Stimulated activated effector memory CD8-positive, alpha-beta T cell treated with anti-CD3 and anti-CD28 coated beads, Interleukin-12 subunit alpha, Interleukin-12 subunit beta, amount 100 ng/mL, for 72 hours (primary cell): ENCODE results near the gene LMCD1.

Experiments used
- ATAC-seq: fragments of 150-1000 bp; cut with Tn5 transposase; 2 replicates; pipeline ENCODE4 v1.10.0; 2021
- DNase-seq, 2 donors: peaks; one replicate each; pipeline ENCODE4 v3.0.0; 2021 to 2022; ENCODE audit warnings: low spot score in 2 of 2
- H3K27ac Mint-ChIP-seq: one replicate; pipeline ENCODE4 v1.8.0; 2022; ENCODE audit warnings: mild to moderate bottlenecking, mixed read lengths
- H3K36me3 Mint-ChIP-seq: one replicate; pipeline ENCODE4 v1.8.0; 2022; ENCODE audit warnings: mild to moderate bottlenecking, mixed read lengths
- H3K4me1 Mint-ChIP-seq: one replicate; pipeline ENCODE4 v1.8.0; 2022; ENCODE audit warnings: mixed read lengths
- H3K4me3 Mint-ChIP-seq: one replicate; pipeline ENCODE4 v1.8.0; 2022; ENCODE audit warnings: mild to moderate bottlenecking, mixed read lengths
- H3K9me3 Mint-ChIP-seq: one replicate; pipeline ENCODE4 v1.8.0; 2022; ENCODE audit warnings: mixed read lengths

LMCD1 gene, protein sequence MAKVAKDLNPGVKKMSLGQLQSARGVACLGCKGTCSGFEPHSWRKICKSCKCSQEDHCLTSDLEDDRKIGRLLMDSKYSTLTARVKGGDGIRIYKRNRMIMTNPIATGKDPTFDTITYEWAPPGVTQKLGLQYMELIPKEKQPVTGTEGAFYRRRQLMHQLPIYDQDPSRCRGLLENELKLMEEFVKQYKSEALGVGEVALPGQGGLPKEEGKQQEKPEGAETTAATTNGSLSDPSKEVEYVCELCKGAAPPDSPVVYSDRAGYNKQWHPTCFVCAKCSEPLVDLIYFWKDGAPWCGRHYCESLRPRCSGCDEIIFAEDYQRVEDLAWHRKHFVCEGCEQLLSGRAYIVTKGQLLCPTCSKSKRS

DNA sequence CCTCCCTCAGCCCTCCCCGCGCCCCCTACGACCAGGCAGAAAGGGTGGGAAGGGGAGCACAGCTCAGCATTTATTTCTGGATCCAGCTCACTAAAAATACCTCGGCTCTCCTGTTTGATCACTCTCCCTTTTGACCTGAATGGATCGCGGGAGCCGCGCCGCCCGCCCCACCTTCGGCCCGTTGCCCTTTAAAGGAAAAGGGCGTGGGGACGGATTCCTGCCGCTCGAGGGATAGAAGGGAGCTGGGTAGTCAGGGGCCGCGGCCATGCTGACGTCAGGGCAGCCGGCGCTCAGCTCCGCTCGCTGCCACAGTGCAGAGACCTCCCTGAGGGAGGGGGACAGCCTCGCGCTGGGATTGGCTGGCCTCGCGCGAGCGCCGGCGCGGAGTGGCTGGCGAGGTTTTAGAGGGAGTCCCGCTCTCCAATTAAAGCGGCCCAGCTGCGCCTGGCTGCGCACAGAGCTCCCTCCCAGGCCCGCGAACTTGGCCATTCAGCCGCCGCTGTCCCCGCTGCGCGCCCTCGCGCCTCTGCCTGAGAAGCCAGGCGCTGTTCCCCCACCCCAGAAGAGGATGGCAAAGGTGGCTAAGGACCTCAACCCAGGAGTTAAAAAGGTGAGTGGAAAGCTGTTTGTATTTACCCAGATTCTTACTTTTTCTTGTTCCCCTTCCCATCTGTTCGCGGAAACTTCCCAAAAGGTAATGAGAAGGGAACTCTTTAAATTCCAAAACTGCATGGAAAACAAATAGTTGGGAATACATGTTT lies at the start of gene LMCD1:
Gene LMCD1, plus strand, starts transcription at position 453 of the 761 bp plus-strand sequence. Its CDS starts 116 bp downstream, at position 569.
- DNase-seq (peak; percentile 55 to 81), ATAC-seq (peak; percentile 98)
- Mint-ChIP-seq H3K4me1 (peaks cover 10% of the 10 kb centered on the region), H3K9me3 (no peaks in the 10 kb centered on the region), H3K27ac (peak within 1 kb of the TSS; percentile 63), H3K36me3 (no peaks in the 10 kb centered on the region), H3K4me3 (peak within 1 kb of the TSS; percentile 77)

DNA sequence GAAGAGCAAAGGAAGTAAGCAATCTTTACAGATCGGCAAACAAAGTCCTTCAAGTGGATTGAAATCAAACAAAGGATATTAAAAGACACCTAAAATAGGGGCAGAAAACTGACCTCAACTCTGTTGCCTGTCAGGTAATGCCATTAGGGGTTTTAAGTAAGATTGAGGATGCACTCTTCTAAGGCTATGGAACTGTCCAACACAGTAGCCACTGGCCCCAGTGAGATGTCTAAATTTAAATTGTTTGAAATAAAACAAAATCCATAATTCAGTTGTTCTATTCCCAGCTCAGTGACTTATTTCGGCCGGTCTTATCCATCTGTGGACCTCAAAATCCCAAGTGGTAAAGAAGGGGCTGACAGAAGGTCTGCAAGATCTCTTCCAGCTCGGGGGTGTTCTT lies 49.5 kb upstream of the LMCD1 start:
- no peak for ATAC-seq
- no peak overlapping the region for H3K4me3 Mint-ChIP-seq
- H3K27ac Mint-ChIP-seq = no peak overlapping the region
- H3K9me3 Mint-ChIP-seq = no peaks in the 10 kb centered on the region
- no peaks in the 10 kb centered on the region for H3K4me1 Mint-ChIP-seq
- no peaks in the 10 kb centered on the region for H3K36me3 Mint-ChIP-seq
- DNase-seq = no peak

DNA sequence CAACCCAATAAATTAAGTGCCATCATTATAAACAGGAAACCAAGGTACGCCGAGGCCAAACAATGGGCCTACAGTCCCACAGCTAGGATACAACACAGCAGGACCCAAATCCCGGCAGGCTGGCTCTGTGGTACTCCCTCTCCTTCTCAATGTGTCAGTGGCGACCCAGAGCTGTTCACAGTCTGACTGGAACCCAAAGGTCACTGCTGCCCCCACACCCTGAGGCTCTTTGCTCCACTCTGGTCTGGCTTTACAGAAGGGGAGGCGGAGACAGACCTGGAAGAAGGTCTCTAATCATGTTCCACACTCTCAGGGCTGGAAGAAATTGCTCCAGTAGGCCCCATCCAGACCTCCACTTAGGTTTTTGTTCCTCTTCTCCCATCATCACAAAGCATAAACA lies 48.5 kb upstream of the LMCD1 start:
- ATAC-seq (peak; percentile 8), DNase-seq (no peak)
- no peaks in the 10 kb centered on the region for H3K4me1 Mint-ChIP-seq
- H3K4me3 Mint-ChIP-seq = no peak overlapping the region
- no peak overlapping the region for H3K27ac Mint-ChIP-seq
- H3K36me3 Mint-ChIP-seq = no peaks in the 10 kb centered on the region
- H3K9me3 Mint-ChIP-seq = no peaks in the 10 kb centered on the region

DNA sequence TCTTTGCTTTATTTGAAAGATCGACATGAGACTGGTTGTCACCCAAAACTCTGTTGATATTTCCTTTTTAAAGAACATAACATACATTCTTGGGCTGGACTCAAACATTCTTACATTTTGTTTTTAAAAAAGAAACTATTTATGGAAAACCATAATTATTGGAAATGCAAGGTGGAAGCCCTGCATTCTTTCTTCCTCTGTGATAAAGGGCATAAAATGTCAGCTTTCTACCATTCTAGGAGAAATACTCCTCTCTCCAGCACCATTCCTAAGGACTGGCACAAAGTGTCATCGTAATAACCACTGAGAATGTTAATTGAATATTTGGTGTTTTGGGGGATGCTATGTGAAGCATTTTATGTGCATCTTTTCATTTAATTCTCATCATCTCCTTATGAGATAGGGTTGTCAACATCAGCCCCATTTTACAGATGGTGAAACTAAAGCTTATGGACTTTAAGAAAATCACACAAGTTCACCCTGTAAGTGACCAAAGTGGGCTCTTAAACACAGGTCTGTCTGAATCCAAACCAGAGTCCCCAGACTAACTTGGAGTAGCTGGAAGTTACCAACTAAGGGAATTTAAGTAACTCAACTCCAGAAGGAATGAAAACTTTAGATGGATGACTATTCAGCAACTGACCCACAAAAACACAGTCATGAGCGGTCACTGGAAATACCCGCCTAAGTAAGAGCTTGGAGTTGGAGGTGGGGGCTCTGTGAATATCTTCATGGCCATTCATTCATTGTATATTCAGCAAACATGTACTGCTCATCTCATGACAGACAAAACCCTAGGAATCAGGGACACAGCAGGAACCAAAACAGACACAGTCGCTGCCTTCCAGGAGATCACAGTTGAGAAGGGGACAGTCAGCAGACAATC lies 45.9 kb upstream of the LMCD1 start:
- ATAC-seq = no peak

DNA sequence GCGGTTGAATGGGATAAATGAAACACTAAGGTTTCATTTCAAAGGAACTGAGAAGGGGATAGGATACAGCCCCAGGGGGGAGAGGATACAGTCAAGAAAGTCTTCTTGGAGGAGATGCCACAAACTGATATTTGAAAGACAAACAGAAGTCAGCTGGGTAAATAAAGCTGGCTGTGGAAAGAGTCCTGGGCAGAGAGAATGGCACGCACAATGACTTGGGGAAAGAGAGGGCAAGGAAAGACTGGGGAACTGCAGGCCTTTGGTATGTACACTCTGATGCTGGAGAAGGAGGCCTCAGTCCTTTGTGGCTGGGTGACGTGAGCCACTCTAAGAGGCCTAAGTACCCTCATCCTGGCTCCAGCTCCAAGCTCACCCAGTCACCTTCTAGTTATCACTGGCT lies 45.2 kb upstream of the LMCD1 start:
- DNase-seq (no peak), ATAC-seq (no peak)
- no peaks in the 10 kb centered on the region for H3K9me3 Mint-ChIP-seq
- no peak overlapping the region for H3K27ac Mint-ChIP-seq
- no peaks in the 10 kb centered on the region for H3K4me1 Mint-ChIP-seq
- H3K4me3 Mint-ChIP-seq = no peak overlapping the region
- H3K36me3 Mint-ChIP-seq = no peaks in the 10 kb centered on the region

More for the DNA sequence above, 45.9 kb upstream of the LMCD1 start:
- DNase-seq = no peak
- Mint-ChIP-seq H3K27ac (no peak overlapping the region), H3K4me3 (no peak overlapping the region), H3K36me3 (no peaks in the 10 kb centered on the region), H3K9me3 (no peaks in the 10 kb centered on the region), H3K4me1 (no peaks in the 10 kb centered on the region)

DNA sequence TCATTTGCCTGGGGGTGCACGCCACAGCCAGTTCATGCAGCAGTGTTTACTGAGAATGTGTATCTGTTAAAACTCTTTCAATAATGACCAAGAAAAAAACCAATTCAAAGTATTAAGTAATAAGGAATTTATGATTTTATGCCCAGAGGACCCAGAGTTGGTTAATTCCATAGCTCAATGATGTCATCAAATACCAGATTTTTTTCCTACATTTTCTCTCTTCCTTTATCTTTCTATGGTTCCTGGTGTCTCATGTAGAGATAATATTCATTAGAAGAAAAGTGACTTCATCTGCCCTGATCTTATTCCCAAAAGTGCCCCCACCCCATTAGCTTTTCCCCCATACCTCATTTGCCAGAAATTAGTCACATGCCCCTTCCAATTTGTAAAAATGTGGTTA lies 44.6 kb upstream of the LMCD1 start:
- H3K36me3 Mint-ChIP-seq = no peaks in the 10 kb centered on the region

DNA sequence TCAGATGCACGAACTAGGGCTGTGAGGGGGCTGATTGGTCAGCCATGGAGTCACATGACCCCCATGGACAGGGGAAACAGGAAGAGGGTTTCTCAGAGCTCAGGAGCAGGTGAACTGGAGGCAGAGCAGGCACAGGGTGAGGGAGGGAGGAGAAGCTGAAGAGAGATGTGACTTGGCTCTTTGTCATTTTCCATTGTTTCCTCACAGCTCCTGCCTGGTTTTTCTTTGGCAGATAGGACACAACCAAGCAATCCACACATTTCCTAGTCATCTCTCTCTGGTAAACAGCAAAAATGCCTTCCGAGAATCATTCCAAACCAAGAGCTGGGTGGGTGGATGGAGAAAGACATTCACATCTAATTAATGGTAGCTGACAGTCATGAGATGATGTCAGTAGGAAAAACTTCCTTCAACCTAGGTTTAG lies 43.4 kb upstream of the LMCD1 start:
- H3K4me1 Mint-ChIP-seq = no peaks in the 10 kb centered on the region
- H3K36me3 Mint-ChIP-seq = no peaks in the 10 kb centered on the region
- no peak for DNase-seq
- ATAC-seq = no peak
- H3K9me3 Mint-ChIP-seq = no peaks in the 10 kb centered on the region
- no peak overlapping the region for H3K27ac Mint-ChIP-seq
- H3K4me3 Mint-ChIP-seq = no peak overlapping the region

More for the DNA sequence above, 44.6 kb upstream of the LMCD1 start:
- ATAC-seq (no peak), DNase-seq (no peak)
- no peaks in the 10 kb centered on the region for H3K4me1 Mint-ChIP-seq
- no peak overlapping the region for H3K4me3 Mint-ChIP-seq
- H3K9me3 Mint-ChIP-seq = no peaks in the 10 kb centered on the region
- H3K27ac Mint-ChIP-seq = no peak overlapping the region

DNA sequence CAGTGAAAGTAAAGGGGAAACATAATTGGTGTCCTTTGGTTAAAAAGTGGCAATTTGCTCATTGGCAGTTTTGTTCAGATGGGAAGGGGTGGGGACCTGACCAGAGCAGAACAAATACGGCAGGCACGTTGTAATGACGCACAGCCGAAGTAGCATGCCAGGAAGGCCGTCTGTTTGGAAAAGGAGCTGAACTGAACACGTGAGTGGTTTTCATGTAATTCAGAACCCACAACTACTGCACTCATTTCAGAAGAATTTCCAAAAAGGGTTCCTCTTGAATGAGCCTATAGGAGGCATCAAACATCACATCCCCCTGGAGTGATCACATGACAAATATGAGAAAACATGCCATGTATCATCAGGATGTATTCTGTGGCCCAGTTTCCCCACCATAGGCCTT lies 42.9 kb upstream of the LMCD1 start:
- Mint-ChIP-seq H3K4me1 (no peaks in the 10 kb centered on the region), H3K27ac (no peak overlapping the region), H3K36me3 (no peaks in the 10 kb centered on the region), H3K4me3 (no peak overlapping the region), H3K9me3 (no peaks in the 10 kb centered on the region)
- ATAC-seq = no peak
- DNase-seq = no peak

DNA sequence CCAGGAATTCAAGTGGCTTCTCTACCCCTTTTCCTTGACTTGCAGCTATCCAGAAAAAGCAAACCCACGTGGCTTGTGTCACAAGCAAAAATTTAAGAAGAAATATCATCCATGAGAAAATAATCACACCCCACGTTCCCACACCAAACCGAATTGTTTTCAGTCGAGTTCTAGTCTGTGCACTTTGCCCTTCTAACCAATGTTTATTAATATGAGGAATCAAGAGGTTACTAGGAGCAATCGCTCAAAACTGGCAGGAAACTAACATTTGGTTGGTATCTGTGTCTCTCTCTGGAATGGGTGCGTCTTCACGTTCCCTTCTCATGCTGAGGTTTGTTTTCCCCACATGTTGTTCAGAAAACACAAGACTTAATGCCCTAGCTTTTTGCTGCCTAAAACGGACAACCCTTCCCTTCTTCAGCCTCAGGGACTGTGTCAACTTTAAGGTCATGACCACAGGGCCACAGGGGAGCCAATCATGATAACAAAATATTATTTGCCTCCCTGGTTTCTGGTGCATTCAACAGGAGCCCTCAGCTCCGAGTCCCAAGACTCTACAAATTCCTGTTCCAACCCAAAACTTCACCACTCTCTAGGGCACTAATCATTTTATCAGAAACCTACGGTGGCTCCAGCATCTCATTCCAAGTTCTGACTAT lies 41.4 kb upstream of the LMCD1 start:
- no peak overlapping the region for H3K4me3 Mint-ChIP-seq
- ATAC-seq = no peak
- DNase-seq = no peak
- H3K27ac Mint-ChIP-seq = no peak overlapping the region
- no peaks in the 10 kb centered on the region for H3K4me1 Mint-ChIP-seq
- H3K36me3 Mint-ChIP-seq = no peaks in the 10 kb centered on the region
- no peaks in the 10 kb centered on the region for H3K9me3 Mint-ChIP-seq

DNA sequence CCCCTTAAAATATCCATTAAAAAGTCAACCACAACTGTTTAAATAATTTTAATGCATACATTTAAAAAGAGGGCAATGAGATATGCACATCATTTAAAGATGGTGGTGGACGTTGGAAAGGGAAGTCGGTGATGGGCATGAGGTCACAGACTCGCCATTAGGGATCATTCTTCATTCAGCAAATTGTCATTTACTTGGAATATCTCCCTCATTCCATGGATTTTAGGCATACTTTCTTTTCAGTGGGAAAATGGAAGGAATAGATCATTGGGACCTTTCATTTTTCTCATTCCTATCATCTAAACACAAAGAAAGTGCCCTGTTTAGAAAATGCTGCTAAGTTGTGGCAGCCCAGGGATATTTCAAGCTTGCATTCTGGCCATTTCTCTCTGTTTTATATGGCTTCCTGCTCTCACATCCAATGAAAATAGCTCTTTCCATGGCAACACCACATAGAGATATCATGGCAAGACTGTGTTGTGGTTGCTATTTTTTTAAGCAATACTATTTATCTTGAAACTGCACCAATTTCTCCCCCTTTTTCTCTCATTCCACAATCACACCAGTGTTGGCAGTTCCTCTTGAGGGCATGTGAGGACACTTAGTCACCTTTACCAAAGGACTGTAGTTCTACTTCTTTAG lies 40.7 kb upstream of the LMCD1 start:
- H3K4me3 Mint-ChIP-seq = no peak overlapping the region
- no peak overlapping the region for H3K27ac Mint-ChIP-seq
- no peak for DNase-seq
- no peaks in the 10 kb centered on the region for H3K36me3 Mint-ChIP-seq
- ATAC-seq = no peak
- no peaks in the 10 kb centered on the region for H3K9me3 Mint-ChIP-seq
- H3K4me1 Mint-ChIP-seq = no peaks in the 10 kb centered on the region

DNA sequence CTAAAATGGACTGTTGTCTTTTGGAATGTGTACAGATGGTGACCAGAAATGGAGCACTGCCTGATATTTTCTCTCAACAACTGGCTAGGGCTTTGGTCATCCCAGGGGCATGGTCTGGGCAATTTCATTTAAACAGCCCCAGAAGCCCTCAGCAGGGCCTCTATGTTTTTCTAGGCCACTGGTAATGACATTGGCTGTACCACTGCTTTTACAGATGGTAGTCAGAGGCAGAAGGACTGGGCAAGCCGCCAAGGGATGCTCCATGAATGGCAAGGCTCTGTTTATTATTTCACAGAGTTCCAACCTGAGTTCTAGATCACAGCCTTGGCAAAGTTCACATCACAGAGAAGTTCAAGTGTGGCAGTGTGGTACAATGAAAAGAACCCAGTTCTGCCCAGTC lies 37.0 kb upstream of the LMCD1 start:
- no peaks in the 10 kb centered on the region for H3K4me1 Mint-ChIP-seq
- no peak overlapping the region for H3K4me3 Mint-ChIP-seq
- H3K27ac Mint-ChIP-seq = no peak overlapping the region
- DNase-seq (no peak), ATAC-seq (no peak)
- H3K9me3 Mint-ChIP-seq = no peaks in the 10 kb centered on the region
- H3K36me3 Mint-ChIP-seq = no peaks in the 10 kb centered on the region

DNA sequence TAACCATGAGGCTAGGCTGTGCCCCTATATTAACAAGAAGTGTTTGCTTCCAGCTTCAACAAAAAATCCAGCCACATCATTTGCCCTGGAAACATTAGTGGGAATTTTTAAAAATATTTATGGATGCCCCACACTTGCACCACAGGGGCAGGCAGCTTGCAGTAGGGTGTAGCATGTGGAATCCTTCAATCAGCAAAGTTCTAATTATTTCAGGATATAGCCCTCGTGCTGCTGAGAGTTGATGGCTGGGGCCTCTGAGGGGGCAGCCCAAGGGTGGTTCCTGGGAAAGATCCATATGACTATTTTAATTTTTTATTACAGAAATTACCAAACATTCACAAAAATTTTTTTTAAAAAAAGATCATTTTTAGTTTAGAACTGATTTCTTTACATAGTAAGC lies 35.1 kb upstream of the LMCD1 start:
- ATAC-seq (no peak), DNase-seq (no peak)
- no peaks in the 10 kb centered on the region for H3K9me3 Mint-ChIP-seq
- no peak overlapping the region for H3K27ac Mint-ChIP-seq
- no peaks in the 10 kb centered on the region for H3K4me1 Mint-ChIP-seq
- H3K4me3 Mint-ChIP-seq = no peak overlapping the region
- H3K36me3 Mint-ChIP-seq = no peaks in the 10 kb centered on the region

DNA sequence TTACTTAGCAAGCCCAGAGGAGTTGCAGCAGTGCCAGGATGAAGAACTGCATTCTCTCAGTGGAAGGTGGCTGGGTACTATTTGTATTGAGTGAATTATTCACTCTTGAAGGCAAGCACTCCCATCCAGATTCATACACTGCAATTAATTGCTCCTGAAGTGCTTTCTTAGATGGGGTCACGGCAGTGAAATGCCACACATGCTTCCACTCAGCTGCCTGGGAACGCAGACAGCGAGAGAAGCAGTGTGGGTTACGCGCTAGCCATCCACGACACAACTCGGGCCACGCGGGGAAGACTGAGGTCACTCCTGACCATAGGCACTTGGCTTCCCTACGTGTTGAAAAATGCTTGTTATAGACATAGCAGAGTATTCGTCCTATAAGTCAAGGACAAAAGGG lies 30.8 kb upstream of the LMCD1 start:
- Mint-ChIP-seq H3K4me3 (no peak overlapping the region), H3K9me3 (no peaks in the 10 kb centered on the region), H3K36me3 (no peaks in the 10 kb centered on the region), H3K27ac (no peak overlapping the region), H3K4me1 (no peaks in the 10 kb centered on the region)
- ATAC-seq (no peak), DNase-seq (no peak)

DNA sequence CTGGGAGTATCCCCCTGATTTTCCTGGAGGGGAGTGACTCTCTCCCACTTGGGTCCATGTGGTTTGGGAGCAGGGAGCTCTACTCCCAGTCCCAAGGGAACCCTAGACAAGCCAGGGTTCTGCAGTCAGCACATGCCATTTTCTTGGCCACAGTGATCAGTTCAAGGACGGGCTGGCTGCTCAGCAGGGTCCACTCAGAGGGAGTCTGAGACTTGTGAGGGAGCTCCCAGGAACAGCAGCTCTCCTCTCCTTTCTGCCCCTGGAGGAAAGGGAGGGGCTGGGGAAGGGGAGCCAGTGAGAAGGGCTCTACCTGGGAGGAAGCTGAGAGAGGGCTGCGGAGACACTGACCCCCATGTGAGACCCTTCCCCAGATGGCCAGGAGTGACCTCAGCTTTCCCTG lies 29.1 kb upstream of the LMCD1 start:
- Mint-ChIP-seq H3K27ac (no peak overlapping the region), H3K36me3 (no peaks in the 10 kb centered on the region), H3K9me3 (no peaks in the 10 kb centered on the region), H3K4me1 (no peaks in the 10 kb centered on the region), H3K4me3 (no peak overlapping the region)
- no peak for ATAC-seq
- DNase-seq = no peak
